ENCODE data around the gene DRD4. TPM values are rescaled to one million over a fixed set of nuclear protein-coding genes. Genes with fewer than 3 reads are reported as not detected.

The DRD4 gene
- total and polyA plus RNA-seq, 10 of the 15 experiments (the other 5 are each of a cell fraction or from before 2014, with no cell fraction given) = not detected

DNA sequence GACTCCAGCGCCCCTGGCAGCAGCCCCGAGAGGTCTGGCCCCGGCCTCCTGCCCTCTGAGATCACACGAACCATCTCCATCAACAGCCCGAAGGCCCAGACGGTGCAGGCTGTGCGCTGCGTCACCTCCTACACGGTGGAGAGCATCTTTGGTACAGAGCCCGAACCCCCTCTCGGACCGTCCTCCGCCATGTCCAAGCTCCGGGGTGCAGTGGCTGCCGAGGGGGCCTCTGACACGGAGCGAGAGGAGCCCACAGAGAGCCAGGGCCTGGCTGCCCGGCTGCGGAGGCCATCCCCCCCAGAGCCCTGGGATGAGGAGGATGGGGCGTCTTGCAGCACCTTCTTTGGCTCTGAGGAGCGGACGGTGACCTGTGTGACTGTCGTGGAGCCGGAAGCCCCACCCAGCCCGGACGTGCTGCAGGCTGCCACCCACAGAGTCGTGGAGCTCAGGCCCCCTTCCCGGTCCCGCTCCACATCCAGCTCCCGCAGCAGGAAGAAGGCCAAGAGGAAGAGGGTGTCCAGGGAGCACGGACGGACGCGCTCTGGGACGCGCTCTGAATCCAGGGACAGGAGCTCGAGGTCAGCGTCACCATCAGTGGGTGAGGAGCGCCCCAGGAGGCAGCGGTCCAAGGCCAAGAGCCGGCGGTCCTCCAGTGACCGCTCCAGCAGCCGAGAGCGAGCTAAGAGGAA is 29.0 kb upstream of the DRD4 start (continued):
- TF ChIP-seq, protein P1, sequence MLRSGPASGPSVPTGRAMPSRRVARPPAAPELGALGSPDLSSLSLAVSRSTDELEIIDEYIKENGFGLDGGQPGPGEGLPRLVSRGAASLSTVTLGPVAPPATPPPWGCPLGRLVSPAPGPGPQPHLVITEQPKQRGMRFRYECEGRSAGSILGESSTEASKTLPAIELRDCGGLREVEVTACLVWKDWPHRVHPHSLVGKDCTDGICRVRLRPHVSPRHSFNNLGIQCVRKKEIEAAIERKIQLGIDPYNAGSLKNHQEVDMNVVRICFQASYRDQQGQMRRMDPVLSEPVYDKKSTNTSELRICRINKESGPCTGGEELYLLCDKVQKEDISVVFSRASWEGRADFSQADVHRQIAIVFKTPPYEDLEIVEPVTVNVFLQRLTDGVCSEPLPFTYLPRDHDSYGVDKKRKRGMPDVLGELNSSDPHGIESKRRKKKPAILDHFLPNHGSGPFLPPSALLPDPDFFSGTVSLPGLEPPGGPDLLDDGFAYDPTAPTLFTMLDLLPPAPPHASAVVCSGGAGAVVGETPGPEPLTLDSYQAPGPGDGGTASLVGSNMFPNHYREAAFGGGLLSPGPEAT (IDR thresholded peaks at IDR 0.05; ENCODE audit: low read depth) = no peak
- TF ChIP-seq BCL11A (IDR thresholded peaks at IDR 0.05; ENCODE audit: low read depth, low read length) (no peak), IKZF2 (IDR thresholded peaks at IDR 0.05) (no peak)
- TF ChIP-seq, protein P2, sequence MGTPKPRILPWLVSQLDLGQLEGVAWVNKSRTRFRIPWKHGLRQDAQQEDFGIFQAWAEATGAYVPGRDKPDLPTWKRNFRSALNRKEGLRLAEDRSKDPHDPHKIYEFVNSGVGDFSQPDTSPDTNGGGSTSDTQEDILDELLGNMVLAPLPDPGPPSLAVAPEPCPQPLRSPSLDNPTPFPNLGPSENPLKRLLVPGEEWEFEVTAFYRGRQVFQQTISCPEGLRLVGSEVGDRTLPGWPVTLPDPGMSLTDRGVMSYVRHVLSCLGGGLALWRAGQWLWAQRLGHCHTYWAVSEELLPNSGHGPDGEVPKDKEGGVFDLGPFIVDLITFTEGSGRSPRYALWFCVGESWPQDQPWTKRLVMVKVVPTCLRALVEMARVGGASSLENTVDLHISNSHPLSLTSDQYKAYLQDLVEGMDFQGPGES (IDR thresholded peaks at IDR 0.05) = no peak
- TF ChIP-seq, protein P3, sequence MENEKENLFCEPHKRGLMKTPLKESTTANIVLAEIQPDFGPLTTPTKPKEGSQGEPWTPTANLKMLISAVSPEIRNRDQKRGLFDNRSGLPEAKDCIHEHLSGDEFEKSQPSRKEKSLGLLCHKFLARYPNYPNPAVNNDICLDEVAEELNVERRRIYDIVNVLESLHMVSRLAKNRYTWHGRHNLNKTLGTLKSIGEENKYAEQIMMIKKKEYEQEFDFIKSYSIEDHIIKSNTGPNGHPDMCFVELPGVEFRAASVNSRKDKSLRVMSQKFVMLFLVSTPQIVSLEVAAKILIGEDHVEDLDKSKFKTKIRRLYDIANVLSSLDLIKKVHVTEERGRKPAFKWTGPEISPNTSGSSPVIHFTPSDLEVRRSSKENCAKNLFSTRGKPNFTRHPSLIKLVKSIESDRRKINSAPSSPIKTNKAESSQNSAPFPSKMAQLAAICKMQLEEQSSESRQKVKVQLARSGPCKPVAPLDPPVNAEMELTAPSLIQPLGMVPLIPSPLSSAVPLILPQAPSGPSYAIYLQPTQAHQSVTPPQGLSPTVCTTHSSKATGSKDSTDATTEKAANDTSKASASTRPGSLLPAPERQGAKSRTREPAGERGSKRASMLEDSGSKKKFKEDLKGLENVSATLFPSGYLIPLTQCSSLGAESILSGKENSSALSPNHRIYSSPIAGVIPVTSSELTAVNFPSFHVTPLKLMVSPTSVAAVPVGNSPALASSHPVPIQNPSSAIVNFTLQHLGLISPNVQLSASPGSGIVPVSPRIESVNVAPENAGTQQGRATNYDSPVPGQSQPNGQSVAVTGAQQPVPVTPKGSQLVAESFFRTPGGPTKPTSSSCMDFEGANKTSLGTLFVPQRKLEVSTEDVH (IDR thresholded peaks at IDR 0.05; ENCODE audit: low read depth, partially characterized antibody) = no peak
- TF ChIP-seq, protein P4, sequence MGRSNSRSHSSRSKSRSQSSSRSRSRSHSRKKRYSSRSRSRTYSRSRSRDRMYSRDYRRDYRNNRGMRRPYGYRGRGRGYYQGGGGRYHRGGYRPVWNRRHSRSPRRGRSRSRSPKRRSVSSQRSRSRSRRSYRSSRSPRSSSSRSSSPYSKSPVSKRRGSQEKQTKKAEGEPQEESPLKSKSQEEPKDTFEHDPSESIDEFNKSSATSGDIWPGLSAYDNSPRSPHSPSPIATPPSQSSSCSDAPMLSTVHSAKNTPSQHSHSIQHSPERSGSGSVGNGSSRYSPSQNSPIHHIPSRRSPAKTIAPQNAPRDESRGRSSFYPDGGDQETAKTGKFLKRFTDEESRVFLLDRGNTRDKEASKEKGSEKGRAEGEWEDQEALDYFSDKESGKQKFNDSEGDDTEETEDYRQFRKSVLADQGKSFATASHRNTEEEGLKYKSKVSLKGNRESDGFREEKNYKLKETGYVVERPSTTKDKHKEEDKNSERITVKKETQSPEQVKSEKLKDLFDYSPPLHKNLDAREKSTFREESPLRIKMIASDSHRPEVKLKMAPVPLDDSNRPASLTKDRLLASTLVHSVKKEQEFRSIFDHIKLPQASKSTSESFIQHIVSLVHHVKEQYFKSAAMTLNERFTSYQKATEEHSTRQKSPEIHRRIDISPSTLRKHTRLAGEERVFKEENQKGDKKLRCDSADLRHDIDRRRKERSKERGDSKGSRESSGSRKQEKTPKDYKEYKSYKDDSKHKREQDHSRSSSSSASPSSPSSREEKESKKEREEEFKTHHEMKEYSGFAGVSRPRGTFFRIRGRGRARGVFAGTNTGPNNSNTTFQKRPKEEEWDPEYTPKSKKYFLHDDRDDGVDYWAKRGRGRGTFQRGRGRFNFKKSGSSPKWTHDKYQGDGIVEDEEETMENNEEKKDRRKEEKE (IDR thresholded peaks at IDR 0.05) = no peak
